Upper lobe of left lung (tissue), 6 donors: Measurements from ENCODE around the gene KCNN4. TPM values are rescaled to one million over a fixed set of nuclear protein-coding genes. Genes with fewer than 3 reads are reported as not detected.
A peak's percentile ranks its signal among the peaks of the same experiment; 100 is the strongest.

Experiments used
- ATAC-seq, 2 donors: fragments of 200-7000 bp; cut with Tn5 transposase; one replicate each; pipeline ENCODE4 v1.9.1; 2022; ENCODE audit warnings: mild to moderate bottlenecking in 2 of 2, moderate library complexity in 2 of 2; ENCODE audit not compliant: low FRiP score in 2 of 2
- DNase-seq, 2 donors: peaks; one replicate each; pipeline ENCODE4 v3.0.0-alpha.2; 2019 to 2020
- H3K27ac ChIP-seq, 4 donors: fragments of 200-600 bp; sonication (generic); one replicate each; pipeline ENCODE4 v1.5.1; 2016 to 2019
- H3K27me3 ChIP-seq, 4 donors: fragments of 200-600 bp; sonication (generic); one replicate each; pipeline ENCODE4 v1.5.1; 2017 to 2019
- H3K36me3 ChIP-seq, 4 donors: fragments of 200-600 bp; sonication (generic); one replicate each; pipeline ENCODE4 v1.5.1; 2016 to 2019
- H3K4me1 ChIP-seq, 4 donors: fragments of 200-600 bp; sonication (generic); one replicate each; pipeline ENCODE4 v1.5.1; 2018 to 2019
- H3K4me3 ChIP-seq, 4 donors: fragments of 200-600 bp; sonication (generic); one replicate each; pipeline ENCODE4 v1.5.1; 2017 to 2019; ENCODE audit warnings: mild to moderate bottlenecking in 2 of 4, moderate library complexity in 1 of 4
- H3K9me3 ChIP-seq, 4 donors: fragments of 200-600 bp; sonication (generic); one replicate each; pipeline ENCODE4 v1.5.1; 2018 to 2019
- CTCF ChIP-seq, 6 experiments: fragments of 450-650 bp in 4 of 6; fragments of 200-600 bp in 2 of 6; sonication (generic) in 2 of 6; IDR thresholded peaks; one replicate each; pipeline ENCODE4 v1.5.1; 2016 to 2019; ENCODE audit warnings: antibody characterized with exemption in 6 of 6
- EP300 ChIP-seq, 4 donors: sonication (generic); formaldehyde crosslinking; IDR thresholded peaks; one replicate each; pipeline ENCODE4 v1.5.1; 2017; ENCODE audit warnings: antibody characterized with exemption in 4 of 4, control low read depth in 2 of 4
- POLR2A ChIP-seq, 4 donors: fragments of 450-650 bp; IDR thresholded peaks; one replicate each; pipeline ENCODE4 v1.5.1; 2016 to 2017; ENCODE audit warnings: antibody characterized with exemption in 4 of 4, mild to moderate bottlenecking in 2 of 4
- POLR2AphosphoS5 ChIP-seq, 2 donors: sonication (generic); formaldehyde crosslinking; IDR thresholded peaks; one replicate each; pipeline ENCODE4 v1.5.1; 2017; ENCODE audit warnings: antibody characterized with exemption in 2 of 2
- WGBS, 2 donors: methylation state at CpG; one replicate each; pipeline ENCODE4 v1.1.5; 2017 to 2018; 5-methylcytosine and 5-hydroxymethylcytosine counted together
- total RNA-seq, 6 donors: library from RNA; depleted of rRNA in 4 of 6; stranded (reverse); fragments of >200 nt in 4 of 6; gene quantifications; one replicate each; pipeline versions ENCODE4 v1.1.0 to v1.2.1, GENCODE V29; 2016 to 2021
- donor health status: DM: no; HTN: no; CAD: no; lungs with moderate emphysema.
- donor health status: DM: no; HTN: yes; CAD: no; lungs with severe emphysema.

The KCNN4 gene
- total RNA-seq, 6 donors from 2014 or later, result 4.7 to 43.0 (median 10.4) TPM

GRCh38 chr19:43721469-43722048 is 59.2 kb downstream of the KCNN4 start:
- Histone ChIP-seq H3K27ac (no peak overlapping the region), H3K27me3 (no peaks in the 10 kb centered on the region), H3K9me3 (no peaks in the 10 kb centered on the region), H3K36me3 (no peaks in the 10 kb centered on the region), H3K4me3 (no peak overlapping the region), H3K4me1 (no peaks in the 10 kb centered on the region)
- TF ChIP-seq CTCF (IDR thresholded peaks at IDR 0.05) (no peak), EP300 (IDR thresholded peaks at IDR 0.05) (no peak), POLR2A (IDR thresholded peaks at IDR 0.05) (no peak), POLR2AphosphoS5 (IDR thresholded peaks at IDR 0.05) (no peak)
- no peak for DNase-seq
- WGBS, 2 donors, result 70 to 78% methylated on average over 5 of the region's 5 CpGs
- no peak for ATAC-seq

GRCh38 chr19:43720936-43721335 is 59.8 kb downstream of the KCNN4 start:
- Histone ChIP-seq H3K27me3 (no peaks in the 10 kb centered on the region), H3K9me3 (no peaks in the 10 kb centered on the region), H3K27ac (no peak overlapping the region), H3K4me3 (no peak overlapping the region), H3K4me1 (no peaks in the 10 kb centered on the region), H3K36me3 (no peaks in the 10 kb centered on the region)
- DNase-seq (no peak), ATAC-seq (no peak)
- TF ChIP-seq EP300 (IDR thresholded peaks at IDR 0.05), result no peak
- no peak for TF ChIP-seq POLR2AphosphoS5 (IDR thresholded peaks at IDR 0.05)
- TF ChIP-seq POLR2A (IDR thresholded peaks at IDR 0.05), result no peak
- TF ChIP-seq CTCF (IDR thresholded peaks at IDR 0.05), result no peak
- 89% methylated on average over 10 of the region's 10 CpGs for WGBS, 2 donors

GRCh38 chr19:43719918-43720317 is 60.9 kb downstream of the KCNN4 start:
- no peak for DNase-seq
- Histone ChIP-seq H3K36me3 (no peaks in the 10 kb centered on the region), H3K27ac (no peak overlapping the region), H3K27me3 (no peaks in the 10 kb centered on the region), H3K4me1 (no peaks in the 10 kb centered on the region), H3K4me3 (no peak overlapping the region), H3K9me3 (no peaks in the 10 kb centered on the region)
- 73% methylated on average over 5 of the region's 5 CpGs for WGBS, 2 donors
- TF ChIP-seq POLR2A (IDR thresholded peaks at IDR 0.05) (no peak), CTCF (IDR thresholded peaks at IDR 0.05) (no peak), POLR2AphosphoS5 (IDR thresholded peaks at IDR 0.05) (no peak), EP300 (IDR thresholded peaks at IDR 0.05) (no peak)
- ATAC-seq, result no peak

- no peak overlapping the region for H3K27ac ChIP-seq
- H3K4me1 ChIP-seq, result no peaks in the 10 kb centered on the region
- H3K9me3 ChIP-seq, result no peaks in the 10 kb centered on the region
- ATAC-seq, result no peak
- H3K36me3 ChIP-seq, result no peaks in the 10 kb centered on the region
- peak in 1 of 2 donors; percentile 81 for DNase-seq
- 91 to 94% methylated on average over 31 to 37 of the region's 37 CpGs for WGBS, 2 donors
- H3K4me3 ChIP-seq, result no peak overlapping the region
- TF ChIP-seq POLR2AphosphoS5 (IDR thresholded peaks at IDR 0.05) (no peak), CTCF (IDR thresholded peaks at IDR 0.05) (no peak), EP300 (IDR thresholded peaks at IDR 0.05) (no peak), POLR2A (IDR thresholded peaks at IDR 0.05) (no peak)
- H3K27me3 ChIP-seq, result no peaks in the 10 kb centered on the region
Observed at GRCh38 chr19:43719378-43719868, 61.4 kb downstream of the KCNN4 start.
